Posterior cingulate gyrus (tissue), 11 donors: Measurements from ENCODE around the gene KIF15.

ENCODE experiments used
- DNase-seq, 10 donors: peaks; one replicate each; pipeline versions ENCODE4 v3.0.0 to v3.0.0-alpha.2; 2020 to 2021; ENCODE audit warnings: mixed read lengths in 3 of 10
- intact Hi-C: fragments of 100-400 bp; cut with DNase I; formaldehyde crosslinking; loops from one replicate; pipeline ENCODE4 v1.15.1; 2023

Gene KIF15

DNA sequence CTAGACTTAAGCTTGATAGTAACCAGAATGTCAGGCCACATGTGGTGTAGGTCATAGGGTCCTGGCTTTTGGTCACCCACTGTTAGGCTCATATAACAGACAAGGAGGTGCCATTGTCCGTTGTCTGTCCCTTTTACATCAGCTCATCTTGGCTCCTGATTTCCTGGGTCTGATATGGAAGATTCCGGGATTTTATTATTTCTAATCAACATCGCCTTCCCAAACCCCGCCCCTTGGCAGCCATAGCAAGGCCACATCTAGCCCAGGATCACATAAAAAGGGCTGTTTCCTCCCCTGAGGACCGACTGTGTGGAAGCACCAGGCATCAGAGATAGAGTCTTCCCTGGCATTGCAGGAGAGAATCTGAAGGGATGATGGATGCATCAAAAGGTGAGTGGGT is 112.7 kb downstream of the KIF15 start, which contains the start of gene TGM4:
TGM4 (plus strand) TSS at position 301 of the 400 bp plus-strand sequence; CDS start at position 372, 71 bp downstream.
- intact Hi-C loops: no loop called here
- no peak for DNase-seq

DNA sequence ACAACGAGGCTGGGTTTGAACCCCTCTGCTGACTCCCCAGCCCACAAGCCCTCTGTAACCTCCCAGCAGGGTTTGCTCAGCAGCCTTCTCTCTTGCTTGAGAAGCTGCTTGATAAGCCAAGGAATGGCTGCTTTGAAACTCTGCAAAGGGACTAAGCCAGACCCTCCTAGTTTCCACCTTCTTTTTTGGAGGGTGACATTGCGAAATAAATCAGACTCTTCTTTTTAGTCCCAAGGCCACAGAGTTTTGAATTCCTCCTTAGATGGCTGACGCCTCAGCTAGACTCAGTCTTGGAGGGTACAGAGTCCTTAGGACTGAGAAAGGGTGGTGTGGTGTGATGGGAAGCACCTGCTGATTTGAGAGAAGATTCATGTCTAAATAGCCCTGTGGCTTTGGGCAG is 114.0 kb downstream of the KIF15 start:
- intact Hi-C loops: no loop called here
- no peak for DNase-seq

DNA sequence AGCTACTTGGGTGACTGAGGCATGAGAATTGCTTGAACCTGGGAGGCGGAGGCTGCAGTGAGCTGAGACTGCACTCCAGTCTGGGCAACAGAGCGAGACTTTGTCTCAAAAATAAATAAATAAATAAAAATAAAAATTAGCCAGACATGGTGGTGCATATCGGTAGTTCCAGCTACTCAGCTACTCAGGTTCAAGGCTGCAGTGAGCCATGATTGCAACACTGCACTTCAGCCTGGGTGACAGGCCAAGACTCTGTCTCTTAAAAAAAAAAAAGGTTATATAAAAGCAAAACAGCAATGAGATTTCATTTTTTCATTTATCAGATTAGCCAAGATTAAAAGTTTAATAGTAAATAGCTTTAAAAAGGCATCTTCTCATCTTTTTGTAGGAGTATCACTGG is 115.7 kb downstream of the KIF15 start:
- DNase-seq: no peak
- intact Hi-C loops: no loop called here

DNA sequence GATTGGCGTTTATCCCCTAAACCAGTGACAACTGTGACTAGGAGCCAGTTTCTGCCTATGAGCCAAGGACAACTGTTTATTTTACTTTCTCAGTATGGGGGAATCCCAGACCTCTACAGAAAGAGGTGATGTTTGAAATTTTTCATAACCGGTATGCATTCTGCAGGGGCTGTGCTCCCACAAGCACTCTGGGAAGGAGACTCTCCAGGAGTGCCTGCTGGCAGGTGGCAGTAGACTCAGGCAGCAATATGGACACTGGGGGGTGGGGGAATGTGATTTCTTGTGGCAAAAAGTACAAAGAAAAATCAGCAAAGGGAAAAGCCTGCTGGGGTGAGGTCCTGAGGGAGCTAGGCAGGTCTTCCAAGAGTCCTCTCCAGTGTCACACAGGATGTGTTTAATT is 118.7 kb downstream of the KIF15 start:
- DNase-seq: no peak
- intact Hi-C loops: no loop called here

DNA sequence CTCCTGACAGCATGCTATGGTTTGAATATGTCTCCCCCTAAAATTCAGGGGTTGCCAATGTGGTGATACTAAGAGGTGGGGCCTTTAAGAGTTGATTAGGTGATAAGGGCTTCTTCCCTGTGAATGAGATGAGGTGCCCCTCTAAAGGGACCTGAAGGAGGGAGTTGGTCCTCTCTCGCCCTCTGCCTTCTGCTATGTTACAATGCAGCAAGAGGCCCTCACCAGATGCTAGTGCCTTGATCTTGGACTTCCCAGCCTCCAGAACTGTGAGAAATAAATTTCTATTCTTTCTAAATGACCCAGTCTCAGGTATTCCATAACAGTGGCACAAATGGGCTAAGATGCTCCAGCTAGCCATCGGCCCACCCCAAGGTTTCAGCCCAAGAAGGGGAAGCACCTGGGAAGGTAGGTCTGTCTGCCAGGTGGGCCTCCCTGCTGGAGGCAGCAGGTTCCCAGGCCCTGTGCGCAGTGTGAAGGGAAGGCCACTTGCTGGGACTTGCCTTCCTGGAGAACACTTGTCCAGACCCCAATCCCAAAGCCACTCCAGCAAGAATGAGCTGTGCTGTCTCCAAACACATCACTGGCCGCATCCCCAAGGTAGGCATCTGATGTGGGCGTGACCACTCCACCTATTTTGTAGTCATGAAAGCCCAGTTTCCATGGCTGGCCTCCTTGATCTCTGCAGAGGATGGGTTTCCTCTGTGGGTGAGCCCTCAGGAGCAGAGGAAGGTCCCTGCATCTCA is 121.8 kb downstream of the KIF15 start:
- no peak for DNase-seq
- intact Hi-C loops: no loop called here

DNA sequence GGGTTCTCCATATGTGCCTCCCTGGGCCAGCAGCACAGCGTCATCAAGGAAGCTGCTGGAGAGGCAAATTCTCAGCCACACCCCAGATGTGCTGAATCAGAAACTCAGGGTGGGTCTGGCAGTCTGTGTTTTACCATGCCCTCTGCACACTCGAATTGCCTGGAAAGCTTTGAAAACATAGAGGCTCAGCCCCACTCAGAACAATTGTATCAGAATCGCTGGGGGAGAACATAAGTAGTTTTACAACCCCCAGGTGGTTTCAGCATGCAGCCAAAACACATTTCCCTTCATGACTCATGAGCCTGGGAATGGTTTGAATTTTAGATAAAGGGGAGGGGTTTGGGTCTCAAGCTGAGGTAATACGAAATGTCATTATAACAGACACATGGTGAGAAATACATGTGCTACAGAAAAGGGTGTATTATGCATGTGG is 122.4 kb downstream of the KIF15 start:
- no peak for DNase-seq
- intact Hi-C loops: no loop called here

DNA sequence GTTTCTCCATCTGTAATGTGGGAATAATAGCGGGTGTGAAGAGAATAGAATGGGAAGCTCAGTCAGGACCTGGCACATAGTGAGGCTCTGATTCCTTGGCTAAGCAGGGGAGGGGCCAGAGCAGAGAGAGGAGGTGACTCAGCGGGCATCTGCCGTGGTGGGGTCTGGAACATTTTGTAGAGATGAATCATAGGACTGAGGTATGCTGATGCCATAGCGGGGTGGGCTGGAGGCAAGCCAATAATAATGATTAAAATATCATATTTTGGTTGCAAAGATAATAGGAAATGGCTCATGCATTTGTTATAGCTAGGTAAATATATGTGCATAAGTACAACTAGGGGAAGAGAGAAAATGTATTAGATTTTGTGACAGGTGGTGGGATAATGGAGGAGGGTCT is 124.0 kb downstream of the KIF15 start:
- DNase-seq: no peak

DNA sequence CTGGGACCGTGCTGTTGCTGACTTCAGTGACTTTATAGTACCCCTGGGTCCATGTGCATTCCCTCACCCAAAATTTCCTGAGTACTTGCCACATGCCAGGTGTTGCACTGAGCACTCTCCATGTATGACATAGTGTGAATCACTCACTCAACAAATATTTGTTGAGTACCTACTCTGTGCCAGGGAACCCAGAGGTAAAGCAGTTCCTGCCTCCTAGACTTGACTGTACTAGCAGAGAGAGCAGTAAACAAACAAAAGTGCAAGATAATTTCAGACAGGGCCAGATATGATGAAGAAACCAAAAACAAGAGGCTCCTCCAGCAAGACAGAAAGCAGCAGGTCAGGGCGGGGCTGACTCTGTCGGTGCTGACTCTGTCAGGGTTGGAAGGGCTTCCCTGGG is 125.0 kb downstream of the KIF15 start:
- DNase-seq: no peak
- intact Hi-C loops: no loop called here

More for the DNA sequence above, 124.0 kb downstream of the KIF15 start:
- intact Hi-C loops: no loop called here

DNA sequence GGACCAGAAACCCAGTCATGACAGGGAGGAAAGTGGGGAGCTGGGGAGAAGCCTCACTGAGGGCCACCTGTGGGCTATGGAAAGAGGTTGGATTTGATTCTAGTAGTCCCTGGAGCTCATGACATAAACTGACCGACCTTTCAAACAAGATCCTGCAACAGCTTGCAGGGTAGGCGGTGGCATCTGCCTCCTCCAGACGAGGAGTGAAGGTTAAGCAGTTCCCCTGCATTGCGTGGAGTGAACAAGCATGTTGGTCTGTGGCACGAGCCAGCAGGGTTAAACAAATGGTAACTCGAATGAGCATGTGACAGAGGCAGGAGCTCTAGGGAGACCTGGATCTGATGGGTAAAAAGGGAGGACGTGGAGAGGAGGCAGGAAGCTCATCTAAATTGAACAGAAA is 125.5 kb downstream of the KIF15 start:
- intact Hi-C loops: no loop called here
- no peak for DNase-seq

DNA sequence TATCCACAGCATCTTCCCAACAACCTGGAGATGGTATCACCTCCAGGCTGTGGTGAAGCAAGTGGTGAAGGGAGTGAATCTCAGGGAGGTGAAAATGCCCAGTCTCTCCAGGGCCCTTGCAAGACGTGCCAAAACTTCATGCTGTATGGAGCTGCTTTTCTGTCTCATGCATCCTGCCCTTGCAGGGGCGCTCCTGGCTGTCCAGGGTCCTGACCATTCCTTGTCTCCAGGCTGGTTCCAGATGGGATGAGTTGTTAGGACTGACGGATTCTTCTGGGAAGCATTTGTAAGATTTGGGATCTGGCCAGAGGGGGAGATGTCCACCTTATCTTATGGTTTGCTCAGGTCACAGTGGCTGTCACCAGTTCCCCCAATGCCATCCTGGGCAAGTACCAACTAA is 128.7 kb downstream of the KIF15 start:
- DNase-seq: no peak
- intact Hi-C loops: no loop called here

DNA sequence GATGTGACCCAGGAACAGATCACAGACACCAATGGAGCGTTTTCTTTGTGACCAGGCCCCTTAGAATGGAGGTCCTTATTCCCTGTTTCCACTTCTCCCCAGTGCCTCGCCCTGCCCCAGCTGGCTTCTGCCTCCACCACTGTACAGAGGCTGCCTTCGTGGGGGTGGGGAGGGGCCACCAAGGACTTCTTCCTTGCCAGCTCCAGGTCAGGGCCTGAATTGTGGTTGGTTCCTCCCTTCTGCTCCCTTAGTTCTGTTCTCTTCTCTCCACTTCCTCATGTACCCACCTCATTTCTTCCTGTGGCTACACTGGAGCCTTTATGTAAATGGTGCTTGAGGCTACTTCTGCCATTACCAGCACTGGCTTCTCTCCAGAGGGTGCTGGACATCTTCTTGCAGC is 129.3 kb downstream of the KIF15 start:
- DNase-seq: no peak
- intact Hi-C loops: no loop called here

DNA sequence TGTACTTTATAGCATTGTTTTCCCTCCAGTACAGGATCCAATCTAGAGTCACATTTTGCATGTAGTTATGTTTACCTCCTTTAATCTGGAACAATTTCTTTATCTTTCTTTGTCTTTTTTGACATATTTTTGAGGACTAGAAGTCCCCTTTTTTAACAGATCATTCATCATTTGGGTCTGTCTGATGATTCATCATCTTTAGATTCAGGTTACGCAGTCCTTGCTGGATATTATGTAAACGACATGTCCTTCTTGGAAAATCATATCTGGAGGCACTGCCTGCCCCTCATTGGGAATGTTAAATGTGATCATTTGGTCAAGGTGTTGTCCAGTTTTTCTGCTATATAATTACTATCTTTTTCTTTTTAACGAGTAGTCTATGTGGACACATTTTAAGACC is 131.1 kb downstream of the KIF15 start:
- intact Hi-C loops: no loop called here
- no peak for DNase-seq

DNA sequence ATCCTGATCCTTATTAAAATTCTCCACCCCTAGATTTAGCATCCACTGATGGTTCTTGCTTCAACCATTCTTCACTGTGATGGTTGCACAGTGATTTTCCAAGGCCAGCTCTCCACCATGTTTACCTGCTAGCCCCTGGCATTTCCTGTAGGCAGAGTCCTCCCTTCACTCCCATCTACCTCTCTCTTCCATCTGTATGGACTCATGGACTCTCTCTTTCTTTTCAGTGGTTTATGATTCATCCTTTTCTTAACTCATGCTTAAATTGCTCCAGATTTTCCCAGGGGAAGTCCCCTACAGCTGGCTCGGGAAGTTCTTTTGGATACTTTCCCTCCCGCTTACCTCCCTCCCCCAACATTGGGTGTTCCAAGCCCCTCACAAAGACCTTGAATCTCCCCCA is 131.5 kb downstream of the KIF15 start:
- intact Hi-C loops: no loop called here
- no peak for DNase-seq

DNA sequence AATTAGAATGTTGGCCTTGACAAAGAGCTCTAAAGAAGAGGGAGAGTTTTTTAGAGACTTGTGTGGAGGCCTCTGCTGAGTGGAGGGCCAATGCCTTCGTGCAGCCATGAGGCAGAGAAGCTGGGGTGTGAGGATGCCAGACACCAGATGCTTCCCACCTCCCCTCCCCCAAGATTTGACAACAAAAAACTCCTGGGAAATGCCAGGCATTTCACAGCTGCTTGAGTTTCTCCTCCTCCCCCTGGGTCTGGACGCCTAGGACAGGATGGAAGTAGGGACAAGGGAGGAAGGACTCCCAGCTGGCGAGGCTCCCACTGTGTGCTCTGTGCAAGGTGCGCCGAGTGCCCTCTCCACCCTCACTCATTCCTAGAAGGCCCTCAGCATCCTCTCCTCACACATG is 132.9 kb downstream of the KIF15 start:
- DNase-seq: no peak
- intact Hi-C loops: no loop called here

DNA sequence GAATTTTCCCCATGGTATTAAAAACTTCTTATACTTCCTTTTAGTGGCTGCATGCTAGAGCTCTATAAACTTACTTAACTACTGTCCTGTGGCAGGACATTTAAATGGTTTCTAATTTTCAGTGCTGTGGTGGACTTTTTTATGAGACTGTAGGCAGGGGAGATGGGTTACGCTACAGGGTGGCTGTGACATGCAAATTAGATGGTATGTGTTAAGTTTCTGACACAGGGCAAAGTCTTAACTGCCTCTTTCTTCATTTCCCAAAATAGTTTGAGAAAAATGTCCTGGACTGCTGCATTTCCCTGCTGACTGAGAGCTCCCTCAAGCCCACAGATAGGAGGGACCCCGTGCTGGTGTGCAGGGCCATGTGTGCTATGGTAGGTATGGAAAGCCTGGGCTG is 134.8 kb downstream of the KIF15 start:
- no peak for DNase-seq
- intact Hi-C loops: no loop called here

DNA sequence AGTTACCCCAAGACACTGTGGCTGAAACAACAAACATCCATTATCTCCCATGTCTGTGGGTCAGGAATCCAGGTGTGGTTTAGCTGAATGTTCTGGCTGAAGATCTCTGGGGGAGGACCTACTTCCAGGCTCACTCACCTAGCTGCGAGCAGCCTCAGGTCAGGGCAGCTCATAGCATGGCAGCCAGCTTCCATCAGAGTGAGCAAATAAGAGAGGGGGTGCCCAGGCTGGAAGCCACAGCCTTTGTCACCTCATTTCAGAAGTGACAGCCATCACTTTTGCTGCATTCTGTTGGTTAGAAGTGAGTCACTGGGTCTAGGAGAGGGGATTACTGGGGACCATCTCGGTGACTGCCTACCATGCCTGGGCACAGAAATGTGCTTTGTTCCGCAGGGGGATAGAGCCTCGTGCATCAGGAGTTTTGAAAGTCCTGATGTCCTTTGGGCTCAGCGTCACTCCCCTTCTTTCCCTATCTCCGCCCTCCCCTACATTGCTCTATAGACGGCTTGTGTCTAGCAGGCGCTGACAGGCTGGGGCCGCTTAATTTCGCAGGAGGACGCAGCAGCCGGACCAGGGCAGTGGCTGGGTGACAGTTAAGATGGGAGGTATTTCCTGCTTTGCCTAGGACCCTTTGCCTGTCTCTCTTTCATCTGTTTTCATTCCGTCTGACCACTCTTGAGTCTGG is 138.2 kb downstream of the KIF15 start:
- intact Hi-C loops: no loop called here
- DNase-seq: no peak

DNA sequence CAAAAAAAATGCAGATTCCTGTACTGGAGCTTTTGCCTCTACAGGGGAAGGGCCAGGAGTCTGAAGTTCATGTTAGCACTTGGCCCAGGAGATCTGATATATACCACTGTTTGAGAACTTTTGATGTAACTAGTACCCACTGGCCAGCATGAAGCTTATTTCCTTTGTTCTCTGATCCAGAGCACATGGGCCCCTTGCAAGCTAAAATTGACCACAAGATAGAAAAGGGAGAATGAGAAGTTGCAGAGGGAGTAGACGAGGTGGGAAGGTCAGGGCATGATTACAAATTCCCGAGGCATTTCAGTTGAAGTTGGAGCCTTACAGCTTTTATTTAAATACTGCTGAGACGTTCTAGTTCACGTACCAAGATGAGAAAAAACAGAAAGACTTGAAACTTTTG is 141.0 kb downstream of the KIF15 start:
- no peak for DNase-seq
- intact Hi-C loops: no loop called here
